SH-SY5Y (cell line): ENCODE results near the gene OTOP2.
A peak's percentile ranks its signal among the peaks of the same experiment; 100 is the strongest.

Experiments
- GATA2 ChIP-seq: IDR thresholded peaks from 2 replicates; pipeline ENCODE4 v1.6.1; 2011; ENCODE audit warnings: mild to moderate bottlenecking, low read depth, low read length
- GATA3 ChIP-seq: IDR thresholded peaks from 2 replicates; pipeline ENCODE4 v1.6.1; 2011; ENCODE audit warnings: low read depth, mild to moderate bottlenecking, low read length, moderate library complexity

The OTOP2 gene

GRCh38 chr17:74951065-74951464 lies 27.0 kb downstream of the OTOP2 start:
- TF ChIP-seq GATA3 = no peak
- no peak for TF ChIP-seq GATA2

- no peak for TF ChIP-seq GATA3
- no peak for TF ChIP-seq GATA2
These were observed 27.8 kb downstream of the OTOP2 start for GRCh38 chr17:74951680-74952421.

GRCh38 chr17:74952431-74953133 lies 28.5 kb downstream of the OTOP2 start:
- TF ChIP-seq GATA2 = no peak
- TF ChIP-seq GATA3 = no peak

- no peak for TF ChIP-seq GATA2
- TF ChIP-seq GATA3 = no peak
These were observed 29.1 kb downstream of the OTOP2 start for GRCh38 chr17:74953134-74953687.

GRCh38 chr17:74954115-74954514 lies 30.0 kb downstream of the OTOP2 start:
- no peak for TF ChIP-seq GATA3
- no peak for TF ChIP-seq GATA2

GRCh38 chr17:74954665-74955421 lies 30.8 kb downstream of the OTOP2 start:
- peak; percentile 60; the same call in 1 of the 2 replicates for TF ChIP-seq GATA2
- no peak for TF ChIP-seq GATA3

- TF ChIP-seq GATA2 (no peak), GATA3 (no peak)
These were observed 32.0 kb downstream of the OTOP2 start for GRCh38 chr17:74956093-74956492.

GRCh38 chr17:74957935-74958740 lies 34.1 kb downstream of the OTOP2 start:
- TF ChIP-seq GATA3 (no peak), GATA2 (no peak)

GRCh38 chr17:74959826-74960515 lies 35.9 kb downstream of the OTOP2 start:
- TF ChIP-seq GATA3 = no peak
- TF ChIP-seq GATA2 = no peak

- TF ChIP-seq GATA2 (no peak), GATA3 (no peak)
These were observed 36.7 kb downstream of the OTOP2 start for GRCh38 chr17:74960570-74961342.

GRCh38 chr17:74961657-74962350 lies 37.7 kb downstream of the OTOP2 start:
- no peak for TF ChIP-seq GATA2
- TF ChIP-seq GATA3 = no peak

- TF ChIP-seq GATA3 (no peak), GATA2 (no peak)
These were observed 38.7 kb downstream of the OTOP2 start for GRCh38 chr17:74962622-74963394.
